Right ventricle myocardium inferior (tissue), 1 donor: ENCODE measurements around the gene KAT14. TPM values are rescaled to one million over a fixed set of nuclear protein-coding genes. Genes with fewer than 3 reads are reported as not detected.
"Not testable (repeated sequence)": the region's sequence is repeated elsewhere in the genome, so short reads cannot be mapped to it uniquely, and the experiment has no call there.

ENCODE experiments used
- ATAC-seq: fragments of 200-7000 bp; cut with Tn5 transposase; one replicate; pipeline ENCODE4 v1.9.1; 2020; ENCODE audit warnings: mild to moderate bottlenecking, moderate library complexity
- DNase-seq: peaks from one replicate; pipeline ENCODE4 v3.0.0; 2021; ENCODE audit errors: missing footprints
- intact Hi-C: fragments of 100-400 bp; cut with DNase I; formaldehyde crosslinking; loops from one replicate; pipeline ENCODE4 v1.11.0; 2022
- total RNA-seq: library from RNA; stranded (reverse); fragmentation: NEBNext Ultra II Directional; extraction: Animal tissue kit (Norgen Biotek cat#: 25700); gene quantifications from one replicate; pipeline ENCODE4 v1.2.1, GENCODE V29; 2021
- donor health status: DM: no; HTN: yes; CAD: no; lungs with severe emphysema.

KAT14 gene
- total RNA-seq, 1 donor from 2014 or later = 10.7 TPM

- ATAC-seq = no peak
- DNase-seq = no peak
- intact Hi-C loops = no loop called here
These were observed 59.9 kb downstream of the KAT14 start for GRCh38 chr20:18197382-18198070.

DNA sequence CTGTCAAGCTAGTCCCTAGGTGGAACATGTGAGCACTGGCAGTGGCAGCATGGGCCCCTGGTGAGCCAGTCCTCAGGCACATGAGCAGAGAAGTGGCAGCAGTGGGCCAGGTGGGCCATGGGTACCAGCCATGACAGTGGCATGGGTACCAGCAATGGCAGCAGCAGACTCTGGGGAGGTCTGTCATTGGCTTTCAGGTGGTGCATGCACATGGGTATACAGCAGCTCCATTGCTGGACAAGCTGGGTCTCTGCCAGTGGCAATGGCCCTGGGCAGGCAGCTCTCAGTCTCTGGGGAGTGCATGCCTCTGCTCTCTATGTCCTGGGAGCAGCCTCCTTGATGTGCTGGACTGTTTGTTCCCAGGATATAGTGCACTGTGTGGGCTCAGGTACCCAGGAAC is 65.3 kb downstream of the KAT14 start:
- no peak for ATAC-seq
- intact Hi-C loops = no loop called here

GRCh38 chr20:18203700-18204099 is 66.0 kb downstream of the KAT14 start:
- intact Hi-C loops, ATAC-seq, DNase-seq: not testable (repeated sequence)

More for the DNA sequence above, 65.3 kb downstream of the KAT14 start:
- no peak for DNase-seq

DNA sequence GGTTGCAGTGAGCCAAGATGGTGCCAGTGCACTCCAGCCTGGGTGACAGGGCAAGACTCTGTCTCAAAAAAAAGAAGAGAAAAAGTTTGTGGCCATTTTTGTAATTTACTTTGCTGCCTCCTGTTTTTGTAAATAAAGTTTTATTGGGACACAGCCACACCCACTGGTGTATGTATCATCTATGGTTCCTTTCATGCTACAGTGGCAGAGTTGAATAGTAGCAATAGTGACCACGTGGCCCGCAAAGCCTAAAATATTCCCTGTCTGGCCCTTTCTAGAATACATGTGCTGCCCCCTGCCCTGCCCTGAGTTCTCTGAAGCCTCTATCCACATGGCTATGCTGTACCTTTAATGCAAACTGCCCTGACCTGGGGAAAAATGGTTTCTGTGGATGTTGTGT is 75.3 kb downstream of the KAT14 start:
- intact Hi-C loops = no loop called here
- no peak for ATAC-seq
- no peak for DNase-seq

GRCh38 chr20:18215566-18215965 is 77.9 kb downstream of the KAT14 start:
- no peak for DNase-seq
- no peak for ATAC-seq
- intact Hi-C loops = no loop called here

GRCh38 chr20:18218280-18218679 is 80.6 kb downstream of the KAT14 start:
- intact Hi-C loops = no loop called here
- DNase-seq (no peak), ATAC-seq (peak; percentile 20)

DNA sequence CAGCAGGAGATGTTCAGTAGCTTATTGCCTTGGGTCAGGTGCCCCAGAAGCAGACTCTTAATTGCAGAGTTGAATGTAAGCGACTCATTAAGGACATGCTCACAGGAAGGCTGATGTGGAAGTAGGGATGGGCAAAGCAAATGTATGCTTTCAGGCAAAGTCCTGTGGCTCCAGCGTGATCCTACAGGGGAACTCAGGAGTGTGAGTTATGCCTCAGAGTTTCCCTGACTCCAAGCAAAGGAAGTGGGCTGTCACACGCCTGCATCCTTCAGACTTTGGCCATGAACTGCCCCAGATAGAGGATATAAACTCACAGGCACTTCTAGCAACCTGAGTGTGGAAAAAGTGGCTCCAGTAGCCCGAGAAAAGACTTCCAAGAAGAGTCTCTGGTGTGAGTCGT is 85.7 kb downstream of the KAT14 start:
- DNase-seq (no peak), ATAC-seq (no peak)
- intact Hi-C loops = no loop called here

- no peak for DNase-seq
- intact Hi-C loops = no loop called here
- peak; percentile 80 for ATAC-seq
These were observed 87.4 kb downstream of the KAT14 start for GRCh38 chr20:18224968-18225568.

DNA sequence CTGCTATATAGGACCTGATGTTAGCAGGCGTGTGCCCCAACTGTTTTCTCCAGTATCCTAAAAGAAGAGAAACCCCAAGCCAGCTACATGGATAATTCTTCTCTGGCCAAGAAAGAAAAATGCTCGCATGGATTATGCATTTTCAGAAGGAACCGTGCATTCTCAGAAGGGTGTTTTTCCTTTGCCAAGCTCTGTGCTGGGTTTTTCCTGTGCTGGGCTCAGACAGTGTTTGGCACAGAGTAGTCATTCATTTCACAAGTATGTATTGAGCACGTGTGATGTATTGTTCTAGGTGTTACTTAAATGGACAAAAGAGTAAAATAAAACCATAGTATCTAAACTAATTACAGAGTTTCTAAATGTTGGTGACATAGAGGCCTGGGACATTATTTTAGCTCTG is 88.0 kb downstream of the KAT14 start:
- intact Hi-C loops = no loop called here
- DNase-seq (no peak), ATAC-seq (no peak)

DNA sequence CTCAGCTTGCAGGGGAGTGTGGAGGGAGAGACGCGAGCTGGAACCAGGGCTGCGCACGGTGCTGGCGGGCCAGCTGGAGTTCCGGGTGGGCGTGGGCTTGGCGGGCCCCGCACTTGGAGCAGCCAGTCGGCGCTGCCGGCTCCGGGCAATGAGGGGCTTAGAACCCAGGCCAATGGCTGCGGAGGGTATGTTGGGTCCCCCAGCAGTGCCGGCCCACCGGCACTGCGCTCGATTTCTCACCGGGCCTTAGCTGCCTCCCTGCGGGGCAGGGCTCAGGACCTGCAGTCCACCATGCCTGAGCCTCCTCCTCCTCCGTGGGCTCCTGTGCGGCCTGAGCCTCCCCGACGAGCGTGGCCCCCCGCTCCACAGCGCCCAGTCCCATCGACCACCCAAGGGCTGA is 89.1 kb downstream of the KAT14 start:
- not testable (repeated sequence) for DNase-seq

DNA sequence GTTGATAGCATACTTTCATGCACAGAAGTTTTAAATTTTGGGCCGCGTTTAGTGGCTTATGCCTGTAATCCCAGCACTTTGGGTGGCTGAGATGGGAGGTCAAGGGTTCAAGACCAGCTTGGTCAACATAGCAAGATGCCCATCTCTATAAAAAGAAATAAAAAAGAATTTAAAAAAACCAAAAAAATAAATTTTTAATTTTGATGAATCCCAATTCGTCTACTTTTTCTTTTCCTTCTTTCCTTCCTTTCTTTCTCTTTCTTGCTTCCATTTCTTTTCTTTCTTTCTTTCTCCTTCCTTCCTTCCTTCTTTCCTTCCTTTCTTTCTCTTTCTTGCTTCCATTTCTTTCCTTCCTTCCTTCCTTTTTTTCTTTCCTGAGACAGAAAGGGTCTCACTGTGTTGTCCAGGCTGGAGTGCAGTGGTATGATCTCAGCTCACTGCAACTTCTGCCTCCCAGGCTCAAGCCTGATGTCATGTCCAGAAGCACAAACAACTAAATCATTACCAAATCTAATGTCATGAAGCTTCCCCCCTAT is 95.8 kb downstream of the KAT14 start:
- no peak for DNase-seq
- intact Hi-C loops = no loop called here
- ATAC-seq = no peak

More for the DNA sequence above, 89.1 kb downstream of the KAT14 start:
- intact Hi-C loops, ATAC-seq: not testable (repeated sequence)

Other genes with a start within 250 kb of the KAT14 start
- gene SNX5, start 169.1 kb upstream of the KAT14 start, total RNA-seq = 45.0 TPM
- 13.0 TPM for gene MGME1, start 168.8 kb upstream of the KAT14 start, total RNA-seq
- not detected for gene OVOL2, start 79.9 kb upstream of the KAT14 start, total RNA-seq
- gene PET117, start within 50 bp of the KAT14 start, total RNA-seq = 13.3 TPM
- 7.6 TPM for gene ZNF133, start 150.7 kb downstream of the KAT14 start, total RNA-seq